ENCODE results near the gene VPS37D. TPM values are rescaled to one million over a fixed set of nuclear protein-coding genes. Genes with fewer than 3 reads are reported as not detected.

Gene VPS37D
- total and polyA plus RNA-seq, 10 of the 15 experiments (the other 5 are each of a cell fraction or from before 2014, with no cell fraction given), result 0.10 to 0.45 (median 0.16) TPM; not detected in 6

DNA sequence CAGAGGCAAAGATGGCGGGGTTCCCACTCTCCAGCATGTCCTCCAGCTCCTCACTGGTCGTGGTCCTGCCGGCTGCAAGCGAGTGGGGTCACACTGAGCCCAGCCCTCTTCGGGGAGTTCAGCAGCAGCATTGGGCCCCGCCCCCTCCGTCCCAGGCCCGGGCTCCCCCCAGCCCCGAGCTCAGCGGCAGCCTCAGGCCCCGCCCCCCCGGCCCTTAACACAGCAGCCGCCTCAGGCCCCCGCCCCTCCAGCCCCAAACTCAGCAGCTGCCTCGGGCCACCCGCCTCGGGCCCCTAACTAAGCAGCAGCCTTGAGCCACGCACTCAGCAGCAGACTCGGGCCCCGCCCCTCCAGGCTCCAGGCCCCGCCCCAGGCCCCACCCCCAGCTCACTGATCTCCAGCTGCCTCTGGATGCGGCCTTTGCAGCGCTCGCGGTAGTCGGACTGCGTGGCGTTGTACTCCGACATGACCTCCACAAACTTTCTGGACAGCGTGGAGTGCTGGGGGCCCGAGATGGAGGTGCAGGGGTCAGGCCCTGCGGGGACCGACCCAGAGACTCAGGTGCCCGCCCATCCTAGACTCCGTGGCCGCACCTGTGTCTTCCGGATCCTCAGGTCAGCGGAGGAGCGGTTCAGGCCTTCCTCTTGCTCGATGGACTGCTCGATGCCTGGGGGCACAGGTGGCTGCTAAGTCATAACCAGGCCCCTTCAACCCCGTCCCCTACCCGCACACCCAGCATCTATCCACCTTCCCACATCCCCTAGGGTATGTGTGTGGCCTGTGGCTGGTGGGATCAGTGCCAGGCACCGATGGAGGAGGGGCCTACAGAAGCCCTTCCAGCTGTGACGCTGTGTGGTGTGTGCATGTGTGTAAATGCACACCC is 36.4 kb downstream of the VPS37D start:
- ChIA-PET RAD21 (ENCODE audit: unreplicated experiment) (no interaction called here), CTCF (no interaction called here), SMC1A (ENCODE audit: uncharacterized antibody, unreplicated experiment) (no interaction called here), POLR2A (interaction anchor here (0.6 kb wide), 1 partner anchor 73 kb away, joined by 3 read pairs; no protein-coding TSS in a partner anchor)
- Histone ChIP-seq H3K27me3 (replicated peaks in 1 of 2; ENCODE audit: control insufficient read depth in 2 of 2, insufficient read depth in 2 of 2, low read length in 1 of 2) (no peaks in the 10 kb centered on the region), H3K9me3 (replicated peaks; ENCODE audit: control insufficient read depth, insufficient read depth, low read length) (no peaks in the 10 kb centered on the region), H3K36me3 (ENCODE audit: control insufficient read depth in 2 of 2, insufficient read depth in 2 of 2, low read length in 1 of 2) (peaks cover 2 to 8% of the 10 kb centered on the region in 2 experiments; a peak in 3 of 4 replicates), H4K20me1 (ENCODE audit: control insufficient read depth, insufficient read depth) (no peaks in the 10 kb centered on the region), H3K4me1 (ENCODE audit: control insufficient read depth, insufficient read depth, low read length) (no peaks in the 10 kb centered on the region), H3K79me2 (ENCODE audit: control insufficient read depth, insufficient read depth, low read length) (no peaks in the 10 kb centered on the region), H2AFZ (ENCODE audit: control insufficient read depth, low read depth, low read length) (peak overlapping the region; percentile 39), H3K4me2 (ENCODE audit: control insufficient read depth, insufficient read depth) (0 out of 2 replicates have a peak overlapping the region, but pooled peaks have one; percentile 25), H3K27ac (ENCODE audit: control insufficient read depth, insufficient read depth) (no peak overlapping the region), H3K9ac (ENCODE audit: control insufficient read depth, insufficient read depth, low read length) (no peak overlapping the region), H3K4me3 (no peak overlapping the region)
- BruUV-seq (replicated peaks), result no TSS peak
- FAIRE-seq, result no peak
- peak; percentile 48 for ATAC-seq
- in situ Hi-C loops (cut with MboI), result no loop called here
- no peak for DNase-seq (ENCODE audit: low read depth, low spot score)
- 36% methylated on average over 35 of the region's 45 CpGs for WGBS (ENCODE audit: insufficient coverage, insufficient replicate concordance, low lambda C conversion rate, missing lambda C conversion rate)
- intact Hi-C loops (cut with micrococcal nuclease; ENCODE audit: unreplicated experiment), result no loop called here
- TF ChIP-seq CHD2 (IDR thresholded peaks at IDR 0.05; ENCODE audit: borderline replicate concordance, low read depth, low read length) (no peak), RAD21 (IDR thresholded peaks at IDR 0.05; ENCODE audit: insufficient read depth, low read depth, low read length) (no peak), RELA (IDR thresholded peaks at IDR 0.05; ENCODE audit: borderline replicate concordance, partially characterized antibody) (no peak), POU2F2 (IDR thresholded peaks at IDR 0.05; ENCODE audit: borderline replicate concordance, low read depth, low read length) (no peak), RBBP5 (conservative IDR thresholded peaks at IDR 0.05) (no peak), SIN3A (IDR thresholded peaks at IDR 0.05; ENCODE audit: low read depth, low read length) (no peak), MYC (IDR thresholded peaks at IDR 0.05; ENCODE audit: insufficient read depth, insufficient read length, insufficient replicate concordance, low read length, severe bottlenecking) (no peak), BHLHE40 (IDR thresholded peaks at IDR 0.05; ENCODE audit: borderline replicate concordance in 1 of 2, low read depth in 2 of 2, low read length in 1 of 2) (no peak), FOXK2 (IDR thresholded peaks at IDR 0.05) (no peak), IKZF2 (IDR thresholded peaks at IDR 0.05) (no peak), CREM (IDR thresholded peaks at IDR 0.05; ENCODE audit: low read depth) (no peak), STAT1 (conservative IDR thresholded peaks at IDR 0.05) (no peak)
- TF ChIP-seq, protein P1, sequence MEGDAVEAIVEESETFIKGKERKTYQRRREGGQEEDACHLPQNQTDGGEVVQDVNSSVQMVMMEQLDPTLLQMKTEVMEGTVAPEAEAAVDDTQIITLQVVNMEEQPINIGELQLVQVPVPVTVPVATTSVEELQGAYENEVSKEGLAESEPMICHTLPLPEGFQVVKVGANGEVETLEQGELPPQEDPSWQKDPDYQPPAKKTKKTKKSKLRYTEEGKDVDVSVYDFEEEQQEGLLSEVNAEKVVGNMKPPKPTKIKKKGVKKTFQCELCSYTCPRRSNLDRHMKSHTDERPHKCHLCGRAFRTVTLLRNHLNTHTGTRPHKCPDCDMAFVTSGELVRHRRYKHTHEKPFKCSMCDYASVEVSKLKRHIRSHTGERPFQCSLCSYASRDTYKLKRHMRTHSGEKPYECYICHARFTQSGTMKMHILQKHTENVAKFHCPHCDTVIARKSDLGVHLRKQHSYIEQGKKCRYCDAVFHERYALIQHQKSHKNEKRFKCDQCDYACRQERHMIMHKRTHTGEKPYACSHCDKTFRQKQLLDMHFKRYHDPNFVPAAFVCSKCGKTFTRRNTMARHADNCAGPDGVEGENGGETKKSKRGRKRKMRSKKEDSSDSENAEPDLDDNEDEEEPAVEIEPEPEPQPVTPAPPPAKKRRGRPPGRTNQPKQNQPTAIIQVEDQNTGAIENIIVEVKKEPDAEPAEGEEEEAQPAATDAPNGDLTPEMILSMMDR (IDR thresholded peaks at IDR 0.05 in 2 of 3, conservative IDR thresholded peaks at IDR 0.05 in 1 of 3; ENCODE audit: control insufficient read depth in 2 of 3, extremely low read depth in 1 of 3, insufficient read depth in 1 of 3, low read depth in 3 of 3, low read length in 3 of 3), result no peak
- TF ChIP-seq, protein P2, sequence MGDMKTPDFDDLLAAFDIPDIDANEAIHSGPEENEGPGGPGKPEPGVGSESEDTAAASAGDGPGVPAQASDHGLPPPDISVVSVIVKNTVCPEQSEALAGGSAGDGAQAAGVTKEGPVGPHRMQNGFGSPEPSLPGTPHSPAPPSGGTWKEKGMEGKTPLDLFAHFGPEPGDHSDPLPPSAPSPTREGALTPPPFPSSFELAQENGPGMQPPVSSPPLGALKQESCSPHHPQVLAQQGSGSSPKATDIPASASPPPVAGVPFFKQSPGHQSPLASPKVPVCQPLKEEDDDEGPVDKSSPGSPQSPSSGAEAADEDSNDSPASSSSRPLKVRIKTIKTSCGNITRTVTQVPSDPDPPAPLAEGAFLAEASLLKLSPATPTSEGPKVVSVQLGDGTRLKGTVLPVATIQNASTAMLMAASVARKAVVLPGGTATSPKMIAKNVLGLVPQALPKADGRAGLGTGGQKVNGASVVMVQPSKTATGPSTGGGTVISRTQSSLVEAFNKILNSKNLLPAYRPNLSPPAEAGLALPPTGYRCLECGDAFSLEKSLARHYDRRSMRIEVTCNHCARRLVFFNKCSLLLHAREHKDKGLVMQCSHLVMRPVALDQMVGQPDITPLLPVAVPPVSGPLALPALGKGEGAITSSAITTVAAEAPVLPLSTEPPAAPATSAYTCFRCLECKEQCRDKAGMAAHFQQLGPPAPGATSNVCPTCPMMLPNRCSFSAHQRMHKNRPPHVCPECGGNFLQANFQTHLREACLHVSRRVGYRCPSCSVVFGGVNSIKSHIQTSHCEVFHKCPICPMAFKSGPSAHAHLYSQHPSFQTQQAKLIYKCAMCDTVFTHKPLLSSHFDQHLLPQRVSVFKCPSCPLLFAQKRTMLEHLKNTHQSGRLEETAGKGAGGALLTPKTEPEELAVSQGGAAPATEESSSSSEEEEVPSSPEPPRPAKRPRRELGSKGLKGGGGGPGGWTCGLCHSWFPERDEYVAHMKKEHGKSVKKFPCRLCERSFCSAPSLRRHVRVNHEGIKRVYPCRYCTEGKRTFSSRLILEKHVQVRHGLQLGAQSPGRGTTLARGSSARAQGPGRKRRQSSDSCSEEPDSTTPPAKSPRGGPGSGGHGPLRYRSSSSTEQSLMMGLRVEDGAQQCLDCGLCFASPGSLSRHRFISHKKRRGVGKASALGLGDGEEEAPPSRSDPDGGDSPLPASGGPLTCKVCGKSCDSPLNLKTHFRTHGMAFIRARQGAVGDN (IDR thresholded peaks at IDR 0.05), result no peak
- TF ChIP-seq, protein P3, sequence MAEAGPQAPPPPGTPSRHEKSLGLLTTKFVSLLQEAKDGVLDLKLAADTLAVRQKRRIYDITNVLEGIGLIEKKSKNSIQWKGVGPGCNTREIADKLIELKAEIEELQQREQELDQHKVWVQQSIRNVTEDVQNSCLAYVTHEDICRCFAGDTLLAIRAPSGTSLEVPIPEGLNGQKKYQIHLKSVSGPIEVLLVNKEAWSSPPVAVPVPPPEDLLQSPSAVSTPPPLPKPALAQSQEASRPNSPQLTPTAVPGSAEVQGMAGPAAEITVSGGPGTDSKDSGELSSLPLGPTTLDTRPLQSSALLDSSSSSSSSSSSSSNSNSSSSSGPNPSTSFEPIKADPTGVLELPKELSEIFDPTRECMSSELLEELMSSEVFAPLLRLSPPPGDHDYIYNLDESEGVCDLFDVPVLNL (IDR thresholded peaks at IDR 0.05; ENCODE audit: low read depth, low read length), result no peak

Data from GM12878 (cell line).